Measurements from ENCODE around the gene ANXA2R. TPM values are rescaled to one million over a fixed set of nuclear protein-coding genes. Genes with fewer than 3 reads are reported as not detected.
A peak's percentile ranks its signal among the peaks of the same experiment; 100 is the strongest.

Gene ANXA2R
- total RNA-seq, 1 experiment from 2014 or later = 0.72 TPM

GRCh38 chr5:43042626-43043399 lies 2.7 kb upstream of the ANXA2R start (continued):
- TF ChIP-seq FOXP4 (CRISPR knock-in tag; IDR thresholded peaks at IDR 0.05) (peak; percentile 5; the same call in 1 of the 2 replicates), NFATC4 (CRISPR knock-in tag; IDR thresholded peaks at IDR 0.05) (no peak), ARID4B (CRISPR knock-in tag; IDR thresholded peaks at IDR 0.05; ENCODE audit: borderline replicate concordance) (no peak; the same call in 1 of the 2 replicates), ZNF317 (CRISPR knock-in tag; IDR thresholded peaks at IDR 0.05; ENCODE audit: borderline replicate concordance, low read depth) (no peak), ZNF121 (CRISPR knock-in tag; IDR thresholded peaks at IDR 0.05) (no peak), ZNF263 (CRISPR knock-in tag; IDR thresholded peaks at IDR 0.05; ENCODE audit: low read depth) (no peak)

GRCh38 chr5:43042176-43042625 lies 2.1 kb upstream of the ANXA2R start:
- Mint-ChIP-seq H3K9me3 (no peaks in the 10 kb centered on the region), H3K4me3 (peak overlapping the region; percentile 74), H3K4me1 (peaks cover 62% of the 10 kb centered on the region), H3K27ac (no peak overlapping the region), H3K27me3 (ENCODE audit: low read depth) (peaks cover 93% of the 10 kb centered on the region), H3K36me3 (no peaks in the 10 kb centered on the region)
- CTCF ChIA-PET = interaction anchor here (1.2 to 2.1 kb wide), 7 partner anchors 23 to 133 kb away, joined by 3 to 14 read pairs (median 6); no protein-coding TSS in a partner anchor
- DNase-seq (ENCODE audit: low spot score) (peak; percentile 65), ATAC-seq (peak; percentile 1)
- POLR2A ChIA-PET = interaction anchor here (0.9 to 1.2 kb wide), 2 partner anchors 23 to 43 kb away, joined by 3 to 6 read pairs; no protein-coding TSS in a partner anchor
- TF ChIP-seq FOXJ3 (CRISPR knock-in tag; IDR thresholded peaks at IDR 0.05; ENCODE audit: borderline replicate concordance) = no peak
- peak; percentile 46; the same call in 1 of the 2 replicates for TF ChIP-seq FOXP4 (CRISPR knock-in tag; IDR thresholded peaks at IDR 0.05)
- peak; percentile 47; the same call in 1 of the 2 replicates for TF ChIP-seq PRDM15 (CRISPR knock-in tag; IDR thresholded peaks at IDR 0.05)
- peak; percentile 74; the same call in 1 of the 2 replicates for TF ChIP-seq MAX (CRISPR knock-in tag; IDR thresholded peaks at IDR 0.05)
- TF ChIP-seq ZBTB43 (CRISPR knock-in tag; IDR thresholded peaks at IDR 0.05) = 0 out of 2 replicates have a peak, but pooled peaks have one; percentile 16
- TF ChIP-seq ZSCAN18 (CRISPR knock-in tag; IDR thresholded peaks at IDR 0.05) = no peak
- 0 out of 2 replicates have a peak, but pooled peaks have one; percentile 52 for TF ChIP-seq ARID4B (CRISPR knock-in tag; IDR thresholded peaks at IDR 0.05; ENCODE audit: borderline replicate concordance)
- peak; percentile 80; the same call in 1 of the 2 replicates for TF ChIP-seq JUN (CRISPR knock-in tag; IDR thresholded peaks at IDR 0.05)
